Activated B cell treated with CpG ODN at 0.5 μM for 24 hours (primary cell): ENCODE results near the gene MBTPS1. TPM values are rescaled to one million over a fixed set of nuclear protein-coding genes. Genes with fewer than 3 reads are reported as not detected.

ENCODE experiments used
- ATAC-seq: fragments of 200-7000 bp; cut with Tn5 transposase; one replicate; pipeline ENCODE4 v1.10.0; 2021; ENCODE audit warnings: low read depth, mild to moderate bottlenecking, moderate library complexity
- CTCF ChIA-PET: fragments of 350-600 bp; sonication (Branson Sonifier 250); formaldehyde crosslinking; loops from one replicate; lab custom pipeline; 2021; ENCODE audit warnings: antibody characterized with exemption; lab: Charles Lee
- POLR2A ChIA-PET: fragments of 350-600 bp; sonication (Branson Sonifier 250); formaldehyde crosslinking; loops from one replicate; lab custom pipeline; 2021; ENCODE audit warnings: antibody characterized with exemption; lab: Charles Lee
- DNase-seq: peaks from one replicate; pipeline ENCODE4 v3.0.0; 2022
- H3K27ac Mint-ChIP-seq: one replicate; pipeline ENCODE4 v1.8.0; 2020; ENCODE audit warnings: mixed read lengths
- H3K27me3 Mint-ChIP-seq: one replicate; pipeline ENCODE4 v1.8.0; 2021; ENCODE audit warnings: mixed read lengths
- H3K36me3 Mint-ChIP-seq: one replicate; pipeline ENCODE4 v1.8.0; 2021; ENCODE audit warnings: low read depth, mixed read lengths
- H3K4me1 Mint-ChIP-seq: one replicate; pipeline ENCODE4 v1.8.0; 2021; ENCODE audit warnings: mixed read lengths
- H3K4me3 Mint-ChIP-seq: one replicate; pipeline ENCODE4 v1.8.0; 2020; ENCODE audit warnings: mild to moderate bottlenecking, mixed read lengths
- H3K9me3 Mint-ChIP-seq: one replicate; pipeline ENCODE4 v1.8.0; 2020; ENCODE audit warnings: mixed read lengths
- intact Hi-C: fragments of 100-400 bp; cut with micrococcal nuclease; formaldehyde crosslinking; loops from one replicate; pipeline ENCODE4 v1.15.1; 2024
- total RNA-seq: library from RNA; stranded (reverse); gene quantifications from 2 replicates; pipeline ENCODE4 v1.2.3, GENCODE V29; 2022
- TF ChIP-seq, protein P1 (sequence below): fragments of 200-600 bp; IDR thresholded peaks from one replicate; pipeline ENCODE4 v1.8.0; 2022; ENCODE audit warnings: antibody characterized with exemption, mild to moderate bottlenecking

Gene MBTPS1
- total RNA-seq, 1 donor from 2014 or later, result 79.2 TPM

GRCh38 chr16:84081446-84081989, 35.2 kb downstream of the MBTPS1 start:
- DNase-seq, result no peak
- Mint-ChIP-seq H3K27ac (no peak overlapping the region), H3K9me3 (no peaks in the 10 kb centered on the region), H3K4me1 (peaks cover 17% of the 10 kb centered on the region), H3K36me3 (peaks cover 85% of the 10 kb centered on the region), H3K4me3 (no peak overlapping the region), H3K27me3 (no peaks in the 10 kb centered on the region)
- no peak for ATAC-seq
- ChIA-PET CTCF (interaction anchor here (0.8 kb wide), 1 partner anchor 16 kb away, joined by 3 read pairs; no protein-coding TSS in a partner anchor), POLR2A (no interaction called here)
- intact Hi-C loops, result no loop called here
- TF ChIP-seq, protein P1, sequence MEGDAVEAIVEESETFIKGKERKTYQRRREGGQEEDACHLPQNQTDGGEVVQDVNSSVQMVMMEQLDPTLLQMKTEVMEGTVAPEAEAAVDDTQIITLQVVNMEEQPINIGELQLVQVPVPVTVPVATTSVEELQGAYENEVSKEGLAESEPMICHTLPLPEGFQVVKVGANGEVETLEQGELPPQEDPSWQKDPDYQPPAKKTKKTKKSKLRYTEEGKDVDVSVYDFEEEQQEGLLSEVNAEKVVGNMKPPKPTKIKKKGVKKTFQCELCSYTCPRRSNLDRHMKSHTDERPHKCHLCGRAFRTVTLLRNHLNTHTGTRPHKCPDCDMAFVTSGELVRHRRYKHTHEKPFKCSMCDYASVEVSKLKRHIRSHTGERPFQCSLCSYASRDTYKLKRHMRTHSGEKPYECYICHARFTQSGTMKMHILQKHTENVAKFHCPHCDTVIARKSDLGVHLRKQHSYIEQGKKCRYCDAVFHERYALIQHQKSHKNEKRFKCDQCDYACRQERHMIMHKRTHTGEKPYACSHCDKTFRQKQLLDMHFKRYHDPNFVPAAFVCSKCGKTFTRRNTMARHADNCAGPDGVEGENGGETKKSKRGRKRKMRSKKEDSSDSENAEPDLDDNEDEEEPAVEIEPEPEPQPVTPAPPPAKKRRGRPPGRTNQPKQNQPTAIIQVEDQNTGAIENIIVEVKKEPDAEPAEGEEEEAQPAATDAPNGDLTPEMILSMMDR, result no peak

DNA sequence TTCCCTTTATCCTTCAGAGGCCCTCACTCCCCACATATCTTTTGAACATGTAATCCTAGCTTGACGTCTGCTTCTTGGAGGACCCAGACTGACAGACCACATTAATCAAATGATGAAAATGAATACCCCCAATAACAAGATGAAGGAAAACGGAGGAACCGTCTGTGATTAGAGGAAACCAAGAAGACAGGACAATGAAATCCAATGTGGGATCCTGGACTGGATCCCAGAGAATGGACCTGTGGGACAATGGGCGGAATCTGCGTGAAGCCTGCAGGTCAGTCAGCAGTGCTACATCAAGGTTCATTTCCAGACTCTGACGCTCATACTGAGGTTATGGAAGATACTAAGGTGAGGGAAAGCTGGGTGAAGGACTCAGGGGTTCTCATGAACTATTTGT, 35.9 kb downstream of the MBTPS1 start:
- POLR2A ChIA-PET, result no interaction called here
- CTCF ChIA-PET, result no interaction called here
- no peak for ATAC-seq
- no peak for DNase-seq
- intact Hi-C loops, result no loop called here
- Mint-ChIP-seq H3K4me3 (no peak overlapping the region), H3K9me3 (no peaks in the 10 kb centered on the region), H3K27ac (no peak overlapping the region), H3K27me3 (no peaks in the 10 kb centered on the region), H3K4me1 (peaks cover 10% of the 10 kb centered on the region), H3K36me3 (peaks cover 83% of the 10 kb centered on the region)
- TF ChIP-seq, protein P1, result no peak

GRCh38 chr16:84080378-84080777, 36.4 kb downstream of the MBTPS1 start:
- no peak overlapping the region for H3K27ac Mint-ChIP-seq
- no peaks in the 10 kb centered on the region for H3K9me3 Mint-ChIP-seq
- peaks cover 8% of the 10 kb centered on the region for H3K4me1 Mint-ChIP-seq
- ChIA-PET POLR2A (interaction anchor here (0.9 kb wide), 1 partner anchor 10 kb away, joined by 3 read pairs; no protein-coding TSS in a partner anchor), CTCF (interaction anchor here (1.0 kb wide), 1 partner anchor 14 kb away, joined by 3 read pairs; no protein-coding TSS in a partner anchor)
- ATAC-seq (no peak), DNase-seq (no peak)
- H3K36me3 Mint-ChIP-seq, result peaks cover 86% of the 10 kb centered on the region
- H3K4me3 Mint-ChIP-seq, result no peak overlapping the region
- intact Hi-C loops, result no loop called here
- H3K27me3 Mint-ChIP-seq, result no peaks in the 10 kb centered on the region
- TF ChIP-seq, protein P1, result no peak

- ChIA-PET CTCF (interaction anchor here (1.0 kb wide), 1 partner anchor 14 kb away, joined by 3 read pairs; no protein-coding TSS in a partner anchor), POLR2A (interaction anchor here (0.9 kb wide), 1 partner anchor 9 kb away, joined by 3 read pairs; no protein-coding TSS in a partner anchor)
- peaks cover 92% of the 10 kb centered on the region for H3K36me3 Mint-ChIP-seq
- intact Hi-C loops, result no loop called here
- no peak for DNase-seq
- TF ChIP-seq, protein P1, result no peak
- no peak for ATAC-seq
- no peaks in the 10 kb centered on the region for H3K27me3 Mint-ChIP-seq
- H3K9me3 Mint-ChIP-seq, result no peaks in the 10 kb centered on the region
- H3K4me3 Mint-ChIP-seq, result no peak overlapping the region
- H3K4me1 Mint-ChIP-seq, result peaks cover 1% of the 10 kb centered on the region
- no peak overlapping the region for H3K27ac Mint-ChIP-seq
These were observed 37.1 kb downstream of the MBTPS1 start for GRCh38 chr16:84079664-84080063.

DNA sequence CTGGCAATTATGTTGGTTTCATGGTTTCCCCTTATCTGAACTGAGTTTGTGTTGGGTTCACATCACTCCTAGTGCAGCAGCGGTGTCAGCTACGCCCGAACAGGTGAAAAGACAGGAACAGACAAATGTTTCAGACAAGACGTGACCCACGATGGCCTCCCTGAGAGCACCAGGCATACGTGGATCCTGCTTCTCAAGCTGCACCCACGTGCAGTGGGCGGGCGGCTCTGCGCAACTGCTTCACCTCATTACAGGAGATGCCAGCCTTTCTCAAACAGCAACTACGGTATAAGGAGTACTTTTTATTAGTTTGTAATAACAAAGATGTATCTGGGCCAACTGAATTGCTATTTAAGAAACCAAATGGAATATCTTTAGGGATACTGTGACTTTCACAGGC, 41.4 kb downstream of the MBTPS1 start:
- TF ChIP-seq, protein P1, result no peak
- H3K36me3 Mint-ChIP-seq, result peaks cover 90% of the 10 kb centered on the region
- no peaks in the 10 kb centered on the region for H3K27me3 Mint-ChIP-seq
- no peak overlapping the region for H3K4me3 Mint-ChIP-seq
- H3K27ac Mint-ChIP-seq, result no peak overlapping the region
- H3K9me3 Mint-ChIP-seq, result no peaks in the 10 kb centered on the region
- H3K4me1 Mint-ChIP-seq, result no peaks in the 10 kb centered on the region
- POLR2A ChIA-PET, result no interaction called here
- intact Hi-C loops, result no loop called here
- CTCF ChIA-PET, result no interaction called here
- DNase-seq, result no peak
- no peak for ATAC-seq
